Testis (tissue), 3 donors: Measurements from ENCODE around the gene RALGPS2. TPM values are rescaled to one million over a fixed set of nuclear protein-coding genes. Genes with fewer than 3 reads are reported as not detected.
A peak's percentile ranks its signal among the peaks of the same experiment; 100 is the strongest.
"Not testable (repeated sequence)": the region's sequence is repeated elsewhere in the genome, so short reads cannot be mapped to it uniquely, and the experiment has no call there.

ENCODE experiments used
- DNase-seq: peaks from one replicate; pipeline ENCODE4 v3.0.0-alpha.2; 2019
- H3K27ac ChIP-seq, 2 donors: fragments of 200-600 bp; sonication (generic); one replicate each; pipeline ENCODE4 v1.5.1; 2019
- H3K27me3 ChIP-seq: fragments of 200-600 bp; sonication (generic); one replicate; pipeline ENCODE4 v1.5.1; 2019
- H3K36me3 ChIP-seq: fragments of 200-600 bp; sonication (generic); one replicate; pipeline ENCODE4 v1.5.1; 2017; ENCODE audit warnings: low read depth; ENCODE audit errors: missing control alignments
- H3K4me1 ChIP-seq: fragments of 200-600 bp; sonication (generic); one replicate; pipeline ENCODE4 v1.5.1; 2019
- H3K4me3 ChIP-seq, 2 donors: fragments of 200-600 bp; sonication (generic); one replicate each; pipeline ENCODE4 v1.5.1; 2017 to 2019
- H3K9me3 ChIP-seq: fragments of 200-600 bp; sonication (generic); one replicate; pipeline ENCODE4 v1.5.1; 2017
- CTCF ChIP-seq, 3 experiments: fragments of 450-650 bp in 2 of 3; fragments of 200-600 bp in 1 of 3; sonication (generic) in 1 of 3; IDR thresholded peaks; one replicate each; pipeline ENCODE4 v1.5.1; 2016 to 2019; ENCODE audit warnings: antibody characterized with exemption in 3 of 3, mild to moderate bottlenecking in 2 of 3, moderate library complexity in 1 of 3
- POLR2A ChIP-seq: fragments of 450-650 bp; IDR thresholded peaks from one replicate; pipeline ENCODE4 v1.6.1; 2017; ENCODE audit warnings: antibody characterized with exemption, mild to moderate bottlenecking, moderate library complexity
- WGBS, 2 donors: methylation state at CpG; one replicate each; pipeline ENCODE4 v1.1.5; 2018; 5-methylcytosine and 5-hydroxymethylcytosine counted together
- intact Hi-C: fragments of 100-400 bp; cut with DNase I; formaldehyde crosslinking; loops from one replicate; pipeline ENCODE4 v1.15.1; 2023; ENCODE audit warnings: low total_unique reads
- polyA plus RNA-seq: library from polyadenylated mRNA; stranded (reverse); fragments of 350-450 nt; fragmentation: Illumina TruSeq; extraction: RNeasy Lipid Tissue Mini Kit (QIAGEN cat#74804); gene quantifications from one replicate; pipeline ENCODE4 v1.2.3, GENCODE V29; 2014; ENCODE audit warnings: low read depth, low replicate concordance; ENCODE audit not compliant: insufficient read depth
- total RNA-seq, 2 donors: library from RNA; depleted of rRNA; stranded (reverse); fragments of >200 nt; gene quantifications; one replicate each; pipeline ENCODE4 v1.2.3, GENCODE V29; 2016

Gene RALGPS2
- total and polyA plus RNA-seq, 3 donors from 2014 or later = 56.3 to 224 (median 78.6) TPM

DNA sequence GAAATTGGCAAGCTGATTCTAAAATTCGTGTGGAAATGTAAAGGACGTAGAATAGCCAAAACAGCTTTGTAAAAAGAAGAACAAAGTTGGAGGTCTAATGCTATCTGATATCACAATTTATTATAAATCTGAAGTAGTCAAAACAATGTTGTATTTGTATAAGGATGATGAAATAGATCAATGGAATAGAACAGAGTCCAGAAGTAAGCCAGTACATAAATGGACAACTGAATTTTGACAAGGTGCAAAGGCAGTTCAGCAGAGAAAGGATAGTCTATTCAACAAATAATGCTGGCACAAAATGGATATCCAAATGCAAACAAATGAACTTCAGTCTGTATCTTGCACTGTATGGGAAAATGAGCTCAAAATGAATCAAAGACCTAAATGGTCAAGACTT, 20.2 kb downstream of the RALGPS2 start:
- no peaks in the 10 kb centered on the region for H3K36me3 ChIP-seq
- intact Hi-C loops = no loop called here
- H3K9me3 ChIP-seq = no peaks in the 10 kb centered on the region
- no peak for TF ChIP-seq CTCF (IDR thresholded peaks at IDR 0.05)
- TF ChIP-seq POLR2A = no peak
- no peak overlapping the region for H3K27ac ChIP-seq
- WGBS, 2 donors = 86 to 94% methylated on average over 2 of the region's 2 CpGs
- no peak for DNase-seq
- no peaks in the 10 kb centered on the region for H3K4me1 ChIP-seq
- no peak overlapping the region for H3K4me3 ChIP-seq
- no peaks in the 10 kb centered on the region for H3K27me3 ChIP-seq

- no peaks in the 10 kb centered on the region for H3K27me3 ChIP-seq
- no peaks in the 10 kb centered on the region for H3K36me3 ChIP-seq
- intact Hi-C loops = no loop called here
- WGBS, 2 donors = 89 to 96% methylated on average over 2 of the region's 2 CpGs
- no peak overlapping the region for H3K4me3 ChIP-seq
- no peak for DNase-seq
- TF ChIP-seq CTCF (IDR thresholded peaks at IDR 0.05) = no peak
- TF ChIP-seq POLR2A = no peak
- no peaks in the 10 kb centered on the region for H3K9me3 ChIP-seq
- no peaks in the 10 kb centered on the region for H3K4me1 ChIP-seq
- no peak overlapping the region for H3K27ac ChIP-seq
Measured at GRCh38 chr1:178746345-178746744, 21.3 kb downstream of the RALGPS2 start.

DNA sequence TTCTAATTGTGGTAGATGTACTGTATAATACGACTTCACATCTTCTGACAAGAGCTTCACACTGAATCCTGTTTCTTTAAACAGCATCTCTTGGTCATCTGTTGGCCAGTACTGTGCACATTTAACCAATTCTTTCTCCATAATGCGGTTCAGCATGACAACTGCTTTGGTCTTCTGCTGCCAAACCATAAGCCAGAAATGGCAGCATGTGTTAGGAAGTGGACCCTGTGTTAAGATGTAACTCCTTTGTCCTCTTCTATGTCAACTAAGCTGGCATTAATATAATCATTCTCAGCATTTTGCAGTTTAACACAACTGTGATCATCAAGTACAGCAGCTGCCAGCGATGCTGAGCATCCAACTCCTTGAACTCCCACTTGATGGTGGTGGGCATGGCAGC, 22.3 kb downstream of the RALGPS2 start:
- H3K4me3 ChIP-seq, H3K9me3 ChIP-seq, DNase-seq, H3K36me3 ChIP-seq, H3K27me3 ChIP-seq, H3K27ac ChIP-seq, intact Hi-C loops, H3K4me1 ChIP-seq: not testable (repeated sequence)
- WGBS, 2 donors = 95% methylated on average over 3 of the region's 3 CpGs

- Histone ChIP-seq H3K27ac (no peak overlapping the region), H3K36me3 (no peaks in the 10 kb centered on the region), H3K4me3 (no peak overlapping the region), H3K9me3 (no peaks in the 10 kb centered on the region), H3K27me3 (no peaks in the 10 kb centered on the region), H3K4me1 (no peaks in the 10 kb centered on the region)
- intact Hi-C loops = loop anchor here (5.0 kb wide), 1 partner anchor 207 kb away; no protein-coding TSS in a partner anchor
- TF ChIP-seq POLR2A (no peak), CTCF (IDR thresholded peaks at IDR 0.05) (no peak)
- 90 to 94% methylated on average over 5 of the region's 5 CpGs for WGBS, 2 donors
- no peak for DNase-seq
Measured at GRCh38 chr1:178749581-178750166, 24.6 kb downstream of the RALGPS2 start.

DNA sequence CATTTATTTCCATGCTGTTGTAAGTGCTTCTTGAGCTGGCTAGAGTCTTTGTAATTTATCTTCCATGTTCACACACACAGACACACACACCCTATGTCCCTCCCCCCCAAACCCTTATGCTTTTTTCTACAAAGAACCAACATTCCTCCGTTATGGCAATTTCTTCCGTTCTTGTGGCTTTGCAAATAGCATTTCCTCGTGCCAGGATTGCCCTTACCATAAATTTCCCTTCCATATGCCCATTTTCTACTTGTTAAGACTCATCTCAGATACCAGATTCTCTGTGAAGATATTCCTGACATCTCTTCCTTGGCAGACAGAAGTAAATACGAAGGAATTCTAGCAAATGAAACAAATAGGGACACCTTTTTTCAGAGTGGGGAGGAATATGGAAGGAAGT, 26.0 kb downstream of the RALGPS2 start:
- no peaks in the 10 kb centered on the region for H3K4me1 ChIP-seq
- no peak for TF ChIP-seq POLR2A
- no peak for TF ChIP-seq CTCF (IDR thresholded peaks at IDR 0.05)
- H3K27me3 ChIP-seq = no peaks in the 10 kb centered on the region
- 71 to 77% methylated on average over 4 of the region's 4 CpGs for WGBS, 2 donors
- H3K36me3 ChIP-seq = no peaks in the 10 kb centered on the region
- no peak overlapping the region for H3K4me3 ChIP-seq
- H3K9me3 ChIP-seq = no peaks in the 10 kb centered on the region
- H3K27ac ChIP-seq = peak overlapping the region in 1 of 2 donors; percentile 15
- no peak for DNase-seq
- intact Hi-C loops = loop anchor here (5.0 kb wide), 1 partner anchor 209 kb away; no protein-coding TSS in a partner anchor
